Stomach (tissue), 4 donors: Measurements from ENCODE around the gene ELMO1.

Source experiments
- CTCF ChIP-seq, 7 experiments: fragments of 450-650 bp in 4 of 7; fragments of 200-600 bp in 3 of 7; sonication (generic) in 3 of 7; IDR thresholded peaks; one replicate each; pipeline ENCODE4 v1.5.1; 2016 to 2019; ENCODE audit warnings: antibody characterized with exemption in 7 of 7, control low read depth in 2 of 7, mild to moderate bottlenecking in 1 of 7
- POLR2A ChIP-seq, 4 donors: fragments of 450-650 bp; IDR thresholded peaks; one replicate each; pipeline ENCODE4 v1.6.1; 2016; ENCODE audit warnings: antibody characterized with exemption in 4 of 4, control low read depth in 2 of 4, mild to moderate bottlenecking in 1 of 4, moderate library complexity in 1 of 4

GRCh38 chr7:37100735-37101331 lies 347.8 kb downstream of the ELMO1 start:
- TF ChIP-seq CTCF (IDR thresholded peaks at IDR 0.05) (no peak), POLR2A (IDR thresholded peaks at IDR 0.05) (no peak)
